Glutamatergic neuron (in vitro differentiated cells): ENCODE results near the gene C9orf43. TPM values are rescaled to one million over a fixed set of nuclear protein-coding genes. Genes with fewer than 3 reads are reported as not detected.
"Not testable (repeated sequence)": the region's sequence is repeated elsewhere in the genome, so short reads cannot be mapped to it uniquely, and the experiment has no call there.

Experiments used
- DNase-seq: peaks from one replicate; pipeline ENCODE4 v3.0.0; 2022
- H3K27ac Mint-ChIP-seq: one replicate; pipeline ENCODE4 v1.8.0; 2020; ENCODE audit warnings: mild to moderate bottlenecking, mixed read lengths, inconsistent platforms; ENCODE audit not compliant: unreplicated experiment
- H3K27me3 Mint-ChIP-seq: one replicate; pipeline ENCODE4 v1.8.0; 2020; ENCODE audit warnings: mild to moderate bottlenecking, moderate library complexity, mixed read lengths, inconsistent platforms; ENCODE audit not compliant: unreplicated experiment
- H3K36me3 Mint-ChIP-seq: one replicate; pipeline ENCODE4 v1.8.0; 2020; ENCODE audit warnings: mild to moderate bottlenecking, mixed read lengths, inconsistent platforms; ENCODE audit not compliant: unreplicated experiment
- H3K4me1 Mint-ChIP-seq: one replicate; pipeline ENCODE4 v1.8.0; 2020; ENCODE audit warnings: mild to moderate bottlenecking, low read depth, mixed read lengths, inconsistent platforms; ENCODE audit not compliant: unreplicated experiment
- H3K4me3 Mint-ChIP-seq: one replicate; pipeline ENCODE4 v1.8.0; 2020; ENCODE audit warnings: mild to moderate bottlenecking, mixed read lengths, inconsistent platforms; ENCODE audit not compliant: unreplicated experiment
- H3K9me3 Mint-ChIP-seq: one replicate; pipeline ENCODE4 v1.8.0; 2020; ENCODE audit warnings: mild to moderate bottlenecking, moderate library complexity, mixed read lengths, inconsistent platforms; ENCODE audit not compliant: unreplicated experiment
- total RNA-seq: library from RNA; stranded (reverse); fragmentation: NEBNext Ultra II Directional; extraction: Animal tissue kit (Norgen Biotek cat#: 25700); gene quantifications from one replicate; pipeline ENCODE4 v1.2.1, GENCODE V29; 2021; ENCODE audit not compliant: unreplicated experiment
- TF ChIP-seq, protein P1 (sequence below): fragments of 200-600 bp; sonication (generic); IDR thresholded peaks from one replicate; pipeline ENCODE4 v1.5.0; 2021; ENCODE audit not compliant: partially characterized antibody, unreplicated experiment

The C9orf43 gene
- total RNA-seq, 1 donor from 2014 or later: 0.47 TPM

DNA sequence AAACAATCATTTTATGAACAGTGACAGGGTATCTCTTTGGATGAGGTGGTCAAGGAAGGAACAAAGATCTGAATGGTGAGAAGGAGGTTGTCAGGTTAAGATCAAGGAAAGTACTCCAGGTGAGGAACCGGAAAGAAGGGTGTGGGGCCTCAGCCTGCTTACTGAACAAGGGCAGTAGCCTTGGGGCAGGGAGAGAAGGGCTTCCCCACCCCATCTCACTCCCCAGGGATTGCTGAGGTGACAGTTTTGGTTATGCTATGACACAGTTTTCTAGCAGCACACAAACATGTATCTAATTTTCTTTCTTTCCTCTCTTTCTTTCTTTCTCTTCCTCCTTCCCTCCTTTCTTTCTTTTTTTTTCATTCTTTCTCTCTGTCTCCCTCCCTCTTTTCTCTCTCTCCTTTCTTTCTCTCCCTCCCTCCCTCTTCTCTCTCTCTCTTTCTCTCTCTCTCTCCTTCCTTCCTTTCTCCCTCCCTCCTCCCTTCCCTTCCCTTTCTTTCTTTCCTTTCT, 29.6 kb upstream of the C9orf43 start:
- no peaks in the 10 kb centered on the region for H3K4me1 Mint-ChIP-seq
- no peak overlapping the region for H3K4me3 Mint-ChIP-seq
- peaks cover 3% of the 10 kb centered on the region for H3K27me3 Mint-ChIP-seq
- H3K36me3 Mint-ChIP-seq: no peaks in the 10 kb centered on the region
- TF ChIP-seq, protein P1, sequence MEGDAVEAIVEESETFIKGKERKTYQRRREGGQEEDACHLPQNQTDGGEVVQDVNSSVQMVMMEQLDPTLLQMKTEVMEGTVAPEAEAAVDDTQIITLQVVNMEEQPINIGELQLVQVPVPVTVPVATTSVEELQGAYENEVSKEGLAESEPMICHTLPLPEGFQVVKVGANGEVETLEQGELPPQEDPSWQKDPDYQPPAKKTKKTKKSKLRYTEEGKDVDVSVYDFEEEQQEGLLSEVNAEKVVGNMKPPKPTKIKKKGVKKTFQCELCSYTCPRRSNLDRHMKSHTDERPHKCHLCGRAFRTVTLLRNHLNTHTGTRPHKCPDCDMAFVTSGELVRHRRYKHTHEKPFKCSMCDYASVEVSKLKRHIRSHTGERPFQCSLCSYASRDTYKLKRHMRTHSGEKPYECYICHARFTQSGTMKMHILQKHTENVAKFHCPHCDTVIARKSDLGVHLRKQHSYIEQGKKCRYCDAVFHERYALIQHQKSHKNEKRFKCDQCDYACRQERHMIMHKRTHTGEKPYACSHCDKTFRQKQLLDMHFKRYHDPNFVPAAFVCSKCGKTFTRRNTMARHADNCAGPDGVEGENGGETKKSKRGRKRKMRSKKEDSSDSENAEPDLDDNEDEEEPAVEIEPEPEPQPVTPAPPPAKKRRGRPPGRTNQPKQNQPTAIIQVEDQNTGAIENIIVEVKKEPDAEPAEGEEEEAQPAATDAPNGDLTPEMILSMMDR: no peak
- no peak overlapping the region for H3K27ac Mint-ChIP-seq
- H3K9me3 Mint-ChIP-seq: no peaks in the 10 kb centered on the region
- DNase-seq: no peak

DNA sequence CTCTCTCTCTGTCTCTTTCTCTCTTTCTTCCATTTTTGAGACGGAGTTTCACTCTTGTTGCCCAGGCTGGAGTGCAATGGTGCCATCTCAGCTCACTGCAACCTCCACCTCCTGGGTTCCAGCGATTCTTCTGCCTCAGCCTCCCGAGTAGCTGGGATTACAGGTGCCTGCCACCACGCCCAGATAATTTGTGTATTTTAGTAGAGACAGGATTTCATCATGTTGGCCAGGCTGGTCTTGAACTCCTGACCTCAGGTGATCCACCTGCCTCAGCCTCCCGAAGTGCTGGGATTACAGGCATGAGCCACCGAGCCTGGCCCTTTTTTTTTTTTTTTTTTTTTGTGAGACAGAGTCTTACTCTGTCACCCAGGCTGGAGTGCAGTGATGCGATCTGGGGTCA, 29.1 kb upstream of the C9orf43 start:
- H3K27ac Mint-ChIP-seq, H3K9me3 Mint-ChIP-seq, H3K4me3 Mint-ChIP-seq, H3K36me3 Mint-ChIP-seq, H3K27me3 Mint-ChIP-seq, H3K4me1 Mint-ChIP-seq, DNase-seq: not testable (repeated sequence)

DNA sequence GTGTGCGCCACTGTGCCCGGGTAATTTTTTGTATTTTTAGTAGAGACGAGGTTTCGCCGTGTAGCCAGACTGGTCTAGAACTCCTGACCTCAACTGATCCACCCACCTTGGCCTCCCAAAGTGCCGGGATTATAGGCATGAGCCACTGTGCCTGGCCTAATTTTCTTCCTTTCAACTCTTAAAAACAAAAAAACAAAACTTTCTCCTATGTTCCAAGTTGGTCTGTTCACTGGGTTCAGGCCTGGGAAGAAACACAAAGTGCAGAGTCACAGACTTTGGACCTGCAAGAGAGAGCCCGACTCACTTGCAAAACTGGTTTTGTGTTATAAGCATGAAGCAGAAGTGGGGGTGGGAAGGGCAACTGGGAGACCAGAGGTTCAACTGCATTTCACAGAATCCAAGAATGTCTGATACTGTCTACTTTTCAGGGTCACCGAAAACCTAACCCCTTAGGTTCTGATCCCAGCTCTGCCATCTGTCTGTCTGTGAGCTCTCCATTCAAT, 28.6 kb upstream of the C9orf43 start:
- Mint-ChIP-seq H3K4me3 (no peak overlapping the region), H3K4me1 (no peaks in the 10 kb centered on the region), H3K27ac (no peak overlapping the region), H3K9me3 (no peaks in the 10 kb centered on the region), H3K27me3 (peaks cover 3% of the 10 kb centered on the region), H3K36me3 (peaks cover under 1% of the 10 kb centered on the region)
- TF ChIP-seq, protein P1: no peak
- no peak for DNase-seq

DNA sequence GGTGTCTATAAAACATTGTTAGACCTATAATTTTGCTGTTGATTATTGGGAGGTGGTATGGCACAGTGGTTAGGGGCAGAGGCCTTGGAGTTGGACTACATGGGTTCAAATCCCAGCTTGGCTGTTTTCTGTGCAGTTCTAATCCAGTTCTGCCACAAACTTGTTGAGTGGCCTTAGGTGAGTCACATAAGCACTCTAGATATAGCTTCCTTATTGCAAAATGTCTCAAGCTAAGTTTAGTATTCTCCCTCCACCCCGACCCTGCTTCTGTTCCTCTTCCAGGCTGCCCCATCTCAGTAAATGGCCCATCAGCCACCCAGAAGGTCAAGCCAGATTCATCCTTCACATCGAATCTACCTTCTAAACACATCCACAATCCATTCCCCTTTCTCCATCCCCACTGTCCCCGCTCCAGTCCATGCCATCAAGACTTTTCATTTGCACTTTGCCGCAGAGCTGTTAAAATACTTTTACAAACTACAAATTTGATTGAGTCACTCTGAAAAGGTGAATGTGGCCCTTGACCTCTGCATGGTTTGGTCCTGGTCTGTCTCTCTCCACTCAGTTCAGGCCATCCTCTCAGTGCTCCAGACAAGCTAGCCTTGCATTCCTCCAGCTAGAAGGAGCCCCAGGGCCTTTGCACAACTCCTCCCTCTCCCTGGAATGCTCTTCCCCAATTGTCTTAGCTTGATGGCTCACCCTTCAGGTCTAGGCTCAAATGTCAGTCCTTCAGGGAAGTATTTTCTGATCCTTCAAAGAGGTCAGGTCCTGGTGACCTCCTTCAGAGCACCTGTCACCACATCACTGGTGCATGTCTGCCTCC, 23.8 kb upstream of the C9orf43 start:
- H3K9me3 Mint-ChIP-seq: no peaks in the 10 kb centered on the region
- no peak overlapping the region for H3K4me3 Mint-ChIP-seq
- H3K36me3 Mint-ChIP-seq: peaks cover 13% of the 10 kb centered on the region
- DNase-seq: no peak
- H3K27ac Mint-ChIP-seq: no peak overlapping the region
- TF ChIP-seq, protein P1: no peak
- peaks cover 3% of the 10 kb centered on the region for H3K27me3 Mint-ChIP-seq
- H3K4me1 Mint-ChIP-seq: no peaks in the 10 kb centered on the region

DNA sequence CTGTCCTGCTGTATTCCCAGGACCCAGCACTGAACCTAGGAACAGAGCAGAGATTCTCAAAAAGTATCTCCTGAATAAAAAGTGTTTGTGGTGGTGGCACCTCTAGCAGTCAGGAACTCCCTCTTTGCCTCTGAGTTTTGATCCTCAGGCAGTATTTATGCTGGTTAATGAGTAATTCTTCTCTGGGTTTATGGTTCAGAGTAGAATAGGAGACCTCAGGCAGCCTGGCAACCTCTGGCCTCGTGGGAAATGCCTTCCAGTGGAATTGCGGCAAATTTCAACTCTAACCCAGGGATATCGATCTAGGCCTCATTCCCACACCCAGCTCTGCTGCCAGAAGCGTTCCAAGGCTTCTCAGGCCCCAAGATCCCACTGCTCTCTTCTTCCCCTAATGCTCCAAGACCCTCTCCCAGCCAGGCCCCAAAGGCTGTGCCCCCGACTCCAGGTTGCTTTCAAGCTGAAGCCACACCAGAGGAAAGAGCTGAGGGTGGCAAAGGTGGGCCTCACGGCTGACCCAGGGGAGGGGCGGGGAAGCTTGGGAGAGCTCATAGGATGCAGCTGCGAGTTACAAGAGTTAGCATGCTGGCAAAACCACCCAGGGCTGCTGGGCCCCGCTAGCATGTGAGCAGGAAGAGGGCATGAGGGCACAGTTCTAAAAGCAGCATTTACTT, 22.9 kb upstream of the C9orf43 start:
- peaks cover 3% of the 10 kb centered on the region for H3K27me3 Mint-ChIP-seq
- TF ChIP-seq, protein P1: no peak
- H3K4me1 Mint-ChIP-seq: no peaks in the 10 kb centered on the region
- no peak overlapping the region for H3K4me3 Mint-ChIP-seq
- no peaks in the 10 kb centered on the region for H3K9me3 Mint-ChIP-seq
- no peak overlapping the region for H3K27ac Mint-ChIP-seq
- H3K36me3 Mint-ChIP-seq: peaks cover 13% of the 10 kb centered on the region
- no peak for DNase-seq
